Measurements from ENCODE around the gene ATG9B. TPM values are rescaled to one million over a fixed set of nuclear protein-coding genes. Genes with fewer than 3 reads are reported as not detected.

Gene ATG9B
- total RNA-seq, 1 experiment from 2014 or later: 13.7 TPM

DNA sequence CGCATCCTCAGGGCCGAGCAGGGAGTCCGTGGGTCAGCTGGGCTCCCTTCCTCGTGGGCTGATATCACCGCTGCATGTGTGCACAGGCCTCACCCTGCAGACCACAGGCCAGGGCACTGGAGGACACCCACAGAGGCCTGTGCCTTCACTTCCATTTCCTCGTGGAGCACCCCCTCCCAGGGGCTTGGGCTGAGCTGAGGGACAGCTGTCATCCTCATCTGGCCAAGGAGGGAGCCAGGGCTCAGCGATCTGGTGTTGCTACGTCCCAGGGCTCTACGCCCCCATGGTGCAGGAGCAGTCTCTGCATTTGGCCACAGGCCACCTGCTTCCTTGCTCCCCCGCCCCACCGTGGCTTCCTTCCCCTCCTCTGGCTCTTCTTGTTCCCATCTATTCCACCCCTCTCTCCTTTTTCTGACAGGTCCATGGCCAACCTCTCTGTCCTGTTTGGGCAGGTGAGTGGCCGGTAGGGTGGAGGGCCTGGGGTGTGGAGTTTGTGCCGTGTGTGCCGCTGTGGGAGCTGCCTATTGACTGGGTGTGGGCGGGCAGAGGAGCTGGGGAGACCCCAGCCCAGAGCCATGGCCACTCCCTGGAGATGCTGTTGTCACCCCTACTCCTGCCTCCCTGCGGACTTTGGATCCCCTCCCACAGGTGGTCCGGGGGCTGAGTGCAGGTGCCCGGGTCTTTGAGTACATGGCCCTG lies 15.7 kb upstream of the ATG9B start:
- no TSS peak for BruUV-seq (replicated peaks)
- ChIA-PET CTCF (no interaction called here), POLR2A (ENCODE audit: unreplicated experiment) (interaction anchor here (0.6 kb wide), 1 partner anchor 124 kb away, joined by 3 read pairs; no protein-coding TSS in a partner anchor)
- H3K4me2 ChIP-seq: peak overlapping the region; percentile 68
- H2AFZ ChIP-seq: no peak overlapping the region
- peaks cover 25% of the 10 kb centered on the region for H3F3A ChIP-seq (ENCODE audit: insufficient read depth, low read depth)
- intact Hi-C loops (cut with micrococcal nuclease; ENCODE audit: unreplicated experiment): loop anchor here (1.0 kb wide), 2 partner anchors 12 to 18 kb away; partner anchors contain the start of gene ABCB8
- H3K4me1 ChIP-seq (replicated peaks; ENCODE audit: insufficient read depth): peaks cover 26% of the 10 kb centered on the region
- no peaks in the 10 kb centered on the region for H3K9me2 ChIP-seq (ENCODE audit: insufficient read depth)
- H3K79me2 ChIP-seq (ENCODE audit: low read depth): no peaks in the 10 kb centered on the region
- no peaks in the 10 kb centered on the region; the same call in 1 of the 2 replicates for H3K36me3 ChIP-seq (ENCODE audit: low read depth)
- no peaks in the 10 kb centered on the region for H3K9me3 ChIP-seq (ENCODE audit: insufficient read depth, low read depth)
- H3K27me3 ChIP-seq (ENCODE audit: insufficient read depth, low read depth): no peaks in the 10 kb centered on the region
- TF ChIP-seq, protein P1, sequence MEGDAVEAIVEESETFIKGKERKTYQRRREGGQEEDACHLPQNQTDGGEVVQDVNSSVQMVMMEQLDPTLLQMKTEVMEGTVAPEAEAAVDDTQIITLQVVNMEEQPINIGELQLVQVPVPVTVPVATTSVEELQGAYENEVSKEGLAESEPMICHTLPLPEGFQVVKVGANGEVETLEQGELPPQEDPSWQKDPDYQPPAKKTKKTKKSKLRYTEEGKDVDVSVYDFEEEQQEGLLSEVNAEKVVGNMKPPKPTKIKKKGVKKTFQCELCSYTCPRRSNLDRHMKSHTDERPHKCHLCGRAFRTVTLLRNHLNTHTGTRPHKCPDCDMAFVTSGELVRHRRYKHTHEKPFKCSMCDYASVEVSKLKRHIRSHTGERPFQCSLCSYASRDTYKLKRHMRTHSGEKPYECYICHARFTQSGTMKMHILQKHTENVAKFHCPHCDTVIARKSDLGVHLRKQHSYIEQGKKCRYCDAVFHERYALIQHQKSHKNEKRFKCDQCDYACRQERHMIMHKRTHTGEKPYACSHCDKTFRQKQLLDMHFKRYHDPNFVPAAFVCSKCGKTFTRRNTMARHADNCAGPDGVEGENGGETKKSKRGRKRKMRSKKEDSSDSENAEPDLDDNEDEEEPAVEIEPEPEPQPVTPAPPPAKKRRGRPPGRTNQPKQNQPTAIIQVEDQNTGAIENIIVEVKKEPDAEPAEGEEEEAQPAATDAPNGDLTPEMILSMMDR (conservative IDR thresholded peaks at IDR 0.05): no peak
- no peak for TF ChIP-seq EZH2 (IDR thresholded peaks at IDR 0.05; ENCODE audit: low read depth)
- peaks cover 5% of the 10 kb centered on the region; the same call in 1 of the 2 replicates for H4K20me1 ChIP-seq (ENCODE audit: insufficient read depth)
- no peak overlapping the region for H3K4me3 ChIP-seq
- H3K27ac ChIP-seq: no peak overlapping the region
- DNase-seq: no peak

DNA sequence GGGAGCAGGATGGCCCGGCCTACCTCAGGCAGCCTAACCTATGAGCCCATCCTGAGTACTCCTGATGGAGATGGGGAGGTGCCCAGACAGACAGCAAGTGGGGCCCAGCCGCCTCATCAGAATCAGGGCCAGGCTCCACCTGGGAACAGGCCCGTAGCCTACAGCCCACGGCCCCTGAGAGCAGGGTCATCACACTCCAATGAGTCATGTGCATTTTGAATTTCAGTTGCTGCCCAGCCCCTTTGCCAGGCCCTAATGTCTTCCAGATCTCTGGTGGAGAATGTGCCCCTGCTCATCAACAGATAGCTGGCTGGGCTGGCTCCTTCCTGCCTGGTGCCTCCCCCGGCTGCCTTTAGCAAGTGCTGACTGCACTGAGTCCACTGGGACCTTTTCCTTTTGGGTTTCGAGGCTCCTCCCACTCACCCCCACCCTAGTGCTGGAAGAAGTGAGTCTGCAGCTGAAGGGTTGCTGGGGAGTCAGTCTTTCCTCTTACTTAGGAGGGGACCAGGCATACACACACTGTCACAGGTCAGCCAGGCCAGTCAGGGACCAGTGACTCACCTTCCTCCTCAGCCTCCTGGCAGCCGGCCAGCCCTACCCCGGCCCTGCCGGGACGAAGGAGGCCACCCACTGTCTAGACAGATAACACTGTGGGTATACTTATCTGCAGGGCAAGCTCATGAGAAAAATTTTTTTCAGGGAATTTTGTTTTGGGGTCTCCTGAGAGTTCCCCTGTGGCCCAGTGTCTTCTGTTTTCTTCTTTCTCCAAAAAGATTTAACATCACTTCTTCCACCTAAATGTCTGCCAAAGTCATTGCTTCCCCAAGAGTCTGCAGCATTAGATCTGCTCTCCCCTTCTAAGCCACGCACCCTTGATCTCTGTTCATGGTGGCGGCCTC lies 14.9 kb upstream of the ATG9B start:
- no peak for TF ChIP-seq EZH2 (IDR thresholded peaks at IDR 0.05; ENCODE audit: low read depth)
- TF ChIP-seq, protein P1 (conservative IDR thresholded peaks at IDR 0.05): no peak
- Histone ChIP-seq H3K27ac (peak overlapping the region; percentile 72), H3K79me2 (ENCODE audit: low read depth) (no peaks in the 10 kb centered on the region), H3F3A (ENCODE audit: insufficient read depth, low read depth) (peaks cover 25% of the 10 kb centered on the region), H3K4me3 (no peak overlapping the region; the same call in 1 of the 2 replicates), H3K36me3 (ENCODE audit: low read depth) (no peaks in the 10 kb centered on the region; the same call in 1 of the 2 replicates), H3K4me2 (peak overlapping the region; percentile 68), H3K4me1 (replicated peaks; ENCODE audit: insufficient read depth) (peaks cover 26% of the 10 kb centered on the region), H3K27me3 (ENCODE audit: insufficient read depth, low read depth) (no peaks in the 10 kb centered on the region), H3K9me2 (ENCODE audit: insufficient read depth) (no peaks in the 10 kb centered on the region), H2AFZ (no peak overlapping the region), H3K9me3 (ENCODE audit: insufficient read depth, low read depth) (no peaks in the 10 kb centered on the region), H4K20me1 (ENCODE audit: insufficient read depth) (peaks cover 5% of the 10 kb centered on the region; the same call in 1 of the 2 replicates)
- intact Hi-C loops (cut with micrococcal nuclease; ENCODE audit: unreplicated experiment): loop anchor here (1.0 kb wide), 2 partner anchors 11 to 19 kb away; partner anchors contain the start of gene ABCB8
- ChIA-PET POLR2A (ENCODE audit: unreplicated experiment) (interaction anchor here (0.6 to 0.7 kb wide), 4 partner anchors 15 to 672 kb away, joined by 3 to 6 read pairs (median 4); partner anchors contain the start of gene ATG9B), CTCF (interaction anchor here (0.6 kb wide), 1 partner anchor 17 kb away, joined by 4 read pairs; no protein-coding TSS in a partner anchor)
- BruUV-seq (replicated peaks): TSS peak; percentile 91
- DNase-seq: peak; percentile 86 to 95

DNA sequence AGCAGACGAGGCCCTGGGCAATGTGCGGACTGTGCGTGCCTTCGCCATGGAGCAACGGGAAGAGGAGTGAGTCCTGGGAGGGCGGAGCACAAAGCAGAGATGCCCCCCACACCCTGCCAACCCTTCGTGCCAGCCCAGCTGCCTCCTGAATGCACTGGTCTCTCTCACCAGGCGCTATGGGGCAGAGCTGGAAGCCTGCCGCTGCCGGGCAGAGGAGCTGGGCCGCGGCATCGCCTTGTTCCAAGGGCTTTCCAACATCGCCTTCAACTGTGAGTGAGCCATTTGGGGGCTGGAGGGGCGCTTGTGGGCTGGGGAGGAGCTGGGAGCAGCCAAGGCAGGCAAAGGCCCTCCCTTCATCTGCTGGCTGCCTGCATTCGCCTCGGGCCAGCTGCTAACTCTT lies 11.6 kb upstream of the ATG9B start:
- no peak overlapping the region for H2AFZ ChIP-seq
- no TSS peak for BruUV-seq (replicated peaks)
- H3K4me2 ChIP-seq: no peak overlapping the region
- H3F3A ChIP-seq (ENCODE audit: insufficient read depth, low read depth): peaks cover 25% of the 10 kb centered on the region
- no peaks in the 10 kb centered on the region for H3K9me3 ChIP-seq (ENCODE audit: insufficient read depth, low read depth)
- peaks cover 26% of the 10 kb centered on the region for H3K4me1 ChIP-seq (replicated peaks; ENCODE audit: insufficient read depth)
- no peaks in the 10 kb centered on the region for H3K27me3 ChIP-seq (ENCODE audit: insufficient read depth, low read depth)
- H4K20me1 ChIP-seq (ENCODE audit: insufficient read depth): peaks cover 5% of the 10 kb centered on the region; the same call in 1 of the 2 replicates
- POLR2A ChIA-PET (ENCODE audit: unreplicated experiment): no interaction called here
- TF ChIP-seq, protein P1 (conservative IDR thresholded peaks at IDR 0.05): no peak
- no peak for TF ChIP-seq EZH2 (IDR thresholded peaks at IDR 0.05; ENCODE audit: low read depth)
- DNase-seq: no peak
- intact Hi-C loops (cut with micrococcal nuclease; ENCODE audit: unreplicated experiment): no loop called here
- no peaks in the 10 kb centered on the region; the same call in 1 of the 2 replicates for H3K36me3 ChIP-seq (ENCODE audit: low read depth)
- H3K9me2 ChIP-seq (ENCODE audit: insufficient read depth): no peaks in the 10 kb centered on the region
- CTCF ChIA-PET: no interaction called here
- H3K27ac ChIP-seq: no peak overlapping the region
- no peak overlapping the region for H3K4me3 ChIP-seq
- 0 out of 2 replicates have a peak, but pooled peaks cover under 1% of the 10 kb centered on the region for H3K79me2 ChIP-seq (ENCODE audit: low read depth)
